Skin epidermis (tissue), 12 donors: Measurements from ENCODE around the gene LUM.

Source experiments
- H3K27ac ChIP-seq, 21 experiments: fragments of 200-600 bp; sonication (generic) in 11 of 21; one replicate each; pipeline ENCODE4 v1.5.0; 2020; ENCODE audit warnings: mild to moderate bottlenecking in 3 of 21, inconsistent platforms in 2 of 21, moderate library complexity in 2 of 21
- H3K4me3 ChIP-seq, 7 experiments: fragments of 200-600 bp; sonication (generic) in 2 of 7; one replicate each; pipeline ENCODE4 v1.5.0; 2020; ENCODE audit warnings: inconsistent platforms in 2 of 7, mild to moderate bottlenecking in 2 of 7, moderate library complexity in 1 of 7

LUM gene

DNA sequence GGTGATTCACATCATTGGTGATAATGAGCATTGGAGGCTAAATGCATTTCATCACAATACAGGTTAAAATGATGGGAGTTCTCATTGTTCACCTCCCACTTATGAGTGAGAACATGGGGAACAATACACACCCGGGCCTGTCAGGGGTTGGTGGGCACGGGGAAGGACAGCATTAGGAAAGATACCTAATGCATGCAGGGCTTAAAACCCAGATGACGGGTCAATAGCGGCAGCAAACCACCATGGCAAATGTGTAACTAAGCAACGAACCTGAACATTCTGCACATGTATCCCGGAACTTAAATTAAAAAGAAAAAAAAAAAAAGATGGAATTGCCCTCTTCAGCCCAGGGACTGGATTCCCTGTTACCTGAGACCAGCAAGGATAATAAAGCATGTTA, 2.3 kb upstream of the LUM start:
- Histone ChIP-seq H3K4me3 (no peak overlapping the region), H3K27ac (peak overlapping the region in 1 of 21 experiments; percentile 21)

DNA sequence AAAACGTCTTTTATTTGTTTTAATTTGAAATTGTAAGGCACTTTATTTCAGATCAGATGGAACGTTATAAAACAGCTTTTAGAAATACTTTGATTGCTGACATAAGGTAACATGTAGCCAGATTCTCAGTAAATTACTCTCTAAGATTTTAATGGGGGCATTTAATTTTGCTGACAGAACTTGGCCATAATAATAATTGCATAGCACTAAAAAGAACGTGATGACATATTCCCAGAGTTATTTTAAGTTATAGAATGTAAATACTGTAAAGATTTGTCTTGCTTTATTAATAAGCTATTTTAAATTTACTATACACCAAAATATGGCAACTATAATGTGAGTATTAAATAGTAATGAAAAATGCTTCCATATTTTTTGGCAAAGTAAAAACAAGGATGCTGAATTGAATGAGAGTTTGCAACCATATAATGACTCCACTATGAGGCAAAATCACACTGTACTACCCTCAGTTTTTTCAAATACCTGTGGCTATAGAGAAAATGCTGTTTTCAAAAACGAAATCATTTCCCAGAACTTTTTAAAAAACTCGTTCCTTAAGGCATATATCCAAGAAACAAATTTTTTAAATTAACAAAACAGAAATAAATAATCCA, 876 bp downstream of the LUM start:
- Histone ChIP-seq H3K27ac (peak overlapping the region in 12 of 21 experiments; percentile 18 to 80 (median 62)), H3K4me3 (peak overlapping the region in 6 of 7 experiments; percentile 4 to 30 (median 21))

DNA sequence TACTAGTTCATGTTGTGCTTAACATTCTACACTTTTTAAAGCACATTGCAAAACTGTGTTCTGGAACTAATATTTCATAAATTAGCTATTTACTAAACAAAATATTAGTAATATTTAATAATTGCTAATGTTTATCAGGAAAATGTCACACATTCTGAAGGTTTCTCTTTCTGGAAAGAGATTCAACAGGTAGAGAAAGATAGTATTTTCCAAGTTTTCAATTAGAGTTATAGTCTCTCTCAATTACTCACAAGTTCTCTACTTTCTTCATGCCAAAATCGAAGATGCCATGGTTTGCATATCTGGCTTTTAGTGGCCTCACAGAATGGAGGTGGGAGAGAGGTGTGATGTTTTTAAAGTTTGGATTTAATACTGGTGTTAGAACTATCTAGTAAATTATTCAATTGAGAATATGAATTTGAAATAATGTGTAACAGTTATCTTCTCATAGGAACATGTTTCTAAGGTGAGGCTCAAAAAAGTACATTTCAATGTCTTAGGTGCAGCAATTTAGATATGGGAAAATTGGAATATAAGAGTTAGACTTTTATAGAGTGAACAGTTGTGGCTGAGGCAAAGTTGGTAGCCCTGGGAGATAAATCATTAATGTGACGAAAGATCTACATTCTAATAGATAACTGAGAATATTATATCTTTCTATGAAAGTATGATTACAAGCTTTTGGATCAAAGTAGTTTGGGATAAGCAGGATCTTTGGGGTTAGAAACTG, 1.5 kb downstream of the LUM start:
- peak overlapping the region in 6 of 7 experiments; percentile 4 to 30 (median 21) for H3K4me3 ChIP-seq
- H3K27ac ChIP-seq, result peak overlapping the region in 12 of 21 experiments; percentile 18 to 80 (median 60)

DNA sequence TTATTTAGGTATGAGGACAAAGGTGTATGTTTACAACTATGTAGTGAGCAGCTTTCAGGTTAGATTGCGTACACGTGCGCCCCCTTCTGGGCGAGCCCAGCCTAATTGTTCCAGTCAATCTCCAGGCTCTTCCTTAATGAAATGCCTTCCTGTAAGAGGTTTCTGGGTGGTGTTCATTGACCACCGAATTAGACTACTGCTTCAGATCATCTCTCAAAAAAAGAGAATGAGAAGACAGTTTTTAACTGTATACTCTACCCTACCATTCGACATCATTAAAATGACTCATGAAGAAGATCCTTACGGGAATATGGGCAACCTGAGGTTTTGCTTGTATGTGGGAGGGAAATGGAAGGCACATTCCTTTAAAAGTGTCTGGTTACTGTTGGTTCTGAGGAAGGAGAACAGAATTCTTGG, 2.1 kb downstream of the LUM start:
- Histone ChIP-seq H3K27ac (peak overlapping the region in 10 of 21 experiments; percentile 18 to 80 (median 60)), H3K4me3 (peak overlapping the region in 5 of 7 experiments; percentile 0 to 22 (median 13))

DNA sequence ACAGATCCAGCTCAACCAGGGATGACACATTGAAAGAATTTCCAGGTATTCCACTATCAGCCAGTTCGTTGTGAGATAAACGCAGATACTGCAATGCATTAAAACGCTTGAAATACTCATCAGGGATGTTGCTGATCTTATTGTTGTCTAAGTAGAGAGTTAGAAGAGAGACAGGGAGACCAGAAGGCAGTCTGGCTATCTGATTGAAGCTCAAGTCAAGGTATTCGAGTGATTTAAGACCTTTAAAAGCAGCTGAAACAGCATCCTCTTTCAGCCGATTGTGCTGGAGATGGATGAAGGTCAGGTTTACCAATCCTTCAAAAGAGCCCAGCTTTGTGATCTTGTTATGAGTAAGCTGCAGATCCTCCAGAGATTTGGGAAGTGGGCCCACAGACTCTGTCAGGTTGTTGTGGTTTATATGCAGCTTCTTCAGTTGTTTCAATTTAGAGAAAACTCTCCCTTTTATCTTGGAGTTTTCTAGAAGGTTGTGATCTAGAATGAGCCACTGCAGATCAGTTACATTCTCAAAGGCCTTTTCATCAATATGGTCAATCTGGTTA, 3.0 kb downstream of the LUM start:
- peak overlapping the region in 2 of 7 experiments; percentile 0 to 22 for H3K4me3 ChIP-seq
- H3K27ac ChIP-seq, result peak overlapping the region in 3 of 21 experiments; percentile 59 to 80 (median 61)

DNA sequence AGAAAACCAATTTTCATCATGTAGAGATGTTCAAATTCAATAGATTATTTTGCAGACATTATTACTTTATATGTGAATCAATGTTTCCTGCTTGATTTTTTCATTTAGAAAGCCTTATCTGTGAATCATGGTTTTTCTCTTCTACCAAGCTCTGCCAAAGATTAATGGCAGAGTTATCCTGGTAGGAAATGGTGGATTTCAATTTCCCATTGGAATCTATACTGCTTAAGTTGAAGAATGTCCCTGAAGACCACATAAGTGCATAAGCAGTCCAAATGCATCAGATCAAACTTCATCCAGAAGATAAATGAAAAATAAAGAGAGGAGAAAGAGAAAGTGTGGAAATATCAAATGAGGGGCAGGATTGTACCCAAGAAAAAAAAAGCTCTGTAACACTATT, 5.0 kb downstream of the LUM start:
- H3K4me3 ChIP-seq, result no peak overlapping the region
- H3K27ac ChIP-seq, result peak overlapping the region in 3 of 21 experiments; percentile 11 to 62 (median 48)

DNA sequence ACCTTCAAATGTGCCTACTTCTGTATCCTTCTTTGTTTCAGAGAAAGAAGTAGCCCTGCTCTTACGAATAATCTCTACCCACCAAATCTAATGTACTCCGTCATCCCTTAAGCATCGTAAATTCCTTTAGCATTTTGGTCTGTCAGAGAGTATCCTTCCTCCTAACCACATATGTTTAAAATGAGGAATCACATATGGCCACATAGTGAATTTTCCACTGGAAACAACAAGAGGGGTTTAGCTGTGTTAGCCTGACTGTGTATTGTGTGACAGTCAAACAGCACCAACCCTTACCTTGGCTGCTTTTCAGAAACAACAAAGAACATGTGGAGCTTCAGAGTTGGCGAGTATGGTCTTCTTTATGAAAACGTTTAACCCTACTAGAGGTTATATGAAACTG, 5.5 kb downstream of the LUM start:
- H3K4me3 ChIP-seq, result peak overlapping the region in 2 of 7 experiments; percentile 3 to 13

DNA sequence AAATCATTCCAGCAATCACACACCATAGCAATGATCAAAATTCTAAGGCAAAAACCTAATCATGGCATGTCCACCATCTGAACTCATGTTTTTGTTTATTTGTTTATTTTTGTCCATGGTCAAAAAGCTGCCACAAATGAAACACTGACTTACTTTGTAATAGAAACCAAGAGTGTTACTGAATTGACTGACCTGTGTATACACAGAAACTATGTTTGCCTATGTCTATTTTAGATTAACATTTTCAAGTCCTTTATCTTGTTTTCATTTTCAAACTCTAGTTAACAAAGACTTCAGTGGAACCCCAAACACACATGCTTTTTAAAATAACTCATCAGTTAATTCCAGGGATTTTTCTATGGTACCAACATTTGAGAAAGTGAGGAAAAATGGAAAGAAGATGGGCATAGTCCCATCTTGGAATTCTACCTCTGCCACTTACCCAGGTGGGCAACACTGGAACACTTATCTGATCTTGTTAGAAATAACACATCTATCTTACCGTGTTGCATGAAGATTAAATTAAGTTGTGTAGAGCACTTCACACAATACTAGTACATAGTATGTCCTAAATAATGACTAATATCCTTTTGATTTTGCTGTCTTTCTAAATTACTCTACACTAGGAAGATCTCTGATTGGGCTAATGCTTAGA, 6.4 kb downstream of the LUM start:
- peak overlapping the region in 1 of 7 experiments; percentile 3 for H3K4me3 ChIP-seq
- H3K27ac ChIP-seq, result peak overlapping the region in 3 of 21 experiments; percentile 18 to 62 (median 36)

More for the DNA sequence above, 5.5 kb downstream of the LUM start:
- H3K27ac ChIP-seq, result peak overlapping the region in 4 of 21 experiments; percentile 18 to 62 (median 42)

DNA sequence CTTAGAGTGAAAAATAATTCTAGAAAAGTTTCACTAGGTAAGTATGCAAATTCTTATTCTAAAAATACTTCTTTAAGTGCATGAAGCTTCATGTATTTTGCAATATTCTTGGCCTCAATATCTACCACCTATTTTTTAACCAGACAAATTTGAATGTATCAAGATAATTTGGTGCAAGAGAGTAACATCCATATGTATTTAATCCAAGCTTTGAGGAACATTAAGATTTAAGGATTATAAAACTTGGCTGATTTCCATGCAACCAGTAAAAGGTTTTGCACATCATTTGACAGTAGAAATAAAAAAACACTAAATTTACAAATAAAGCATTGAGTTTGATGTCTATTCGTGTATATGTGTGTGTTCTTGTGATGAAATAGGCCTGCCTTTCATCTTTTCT, 7.7 kb downstream of the LUM start:
- Histone ChIP-seq H3K4me3 (no peak overlapping the region), H3K27ac (no peak overlapping the region)

DNA sequence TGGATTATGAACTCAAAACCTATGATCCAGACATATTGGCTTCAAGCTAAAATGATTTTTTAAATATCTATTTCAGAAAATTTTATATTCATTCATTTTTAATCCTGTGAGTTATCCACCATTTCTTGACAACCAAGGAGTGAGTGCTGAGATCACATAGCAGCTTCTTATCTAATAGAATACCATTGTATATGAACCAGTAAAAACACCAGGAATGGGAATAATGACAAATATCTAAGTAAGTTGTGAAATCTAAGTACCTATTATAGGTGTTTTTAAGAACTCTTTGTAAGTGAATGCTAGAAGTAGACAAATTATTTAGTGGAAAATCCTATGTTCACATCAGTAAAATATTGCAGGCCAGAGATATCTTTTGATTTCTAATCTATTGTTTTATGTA, 8.2 kb downstream of the LUM start:
- no peak overlapping the region for H3K4me3 ChIP-seq
- no peak overlapping the region for H3K27ac ChIP-seq

DNA sequence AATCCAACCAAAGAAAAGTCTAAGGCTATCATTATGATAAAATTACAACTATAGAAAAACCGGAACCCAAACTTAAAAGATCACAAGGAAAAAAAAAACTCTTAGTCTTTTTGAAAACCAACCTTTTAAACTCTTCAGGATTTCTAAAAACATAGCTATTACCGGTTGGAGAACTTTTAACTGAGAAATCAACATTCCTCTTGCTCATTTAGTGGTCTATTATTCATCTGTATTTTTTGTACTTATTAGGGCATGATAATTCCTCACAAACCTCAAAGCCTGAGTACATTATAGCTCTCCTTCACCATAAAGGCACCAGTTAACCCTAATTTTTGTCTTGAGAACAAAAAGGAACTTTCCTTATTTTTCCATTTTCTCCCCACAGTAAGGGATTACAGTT, 10.4 kb downstream of the LUM start:
- Histone ChIP-seq H3K4me3 (no peak overlapping the region), H3K27ac (peak overlapping the region in 2 of 21 experiments; percentile 9 to 59)

DNA sequence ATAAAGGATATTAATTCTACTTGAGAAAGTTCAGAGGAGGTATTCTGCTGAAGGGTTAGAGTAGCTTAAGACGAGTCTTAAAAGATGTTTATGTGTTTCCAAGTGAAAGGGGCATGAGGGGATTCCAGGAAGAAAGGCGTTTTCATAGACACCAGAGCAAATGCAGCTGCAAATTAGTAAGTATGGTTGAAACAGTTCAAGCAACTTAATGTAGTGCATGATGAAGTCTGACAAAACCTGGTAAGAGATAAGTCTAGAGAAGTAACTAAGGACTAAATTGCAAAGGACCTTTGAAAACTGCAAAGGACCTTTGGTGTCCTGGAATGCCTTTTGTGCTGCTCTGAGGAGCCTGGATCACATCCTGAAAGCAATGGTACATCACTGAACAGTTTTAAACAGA, 11.5 kb downstream of the LUM start:
- peak overlapping the region in 2 of 21 experiments; percentile 59 to 63 for H3K27ac ChIP-seq

DNA sequence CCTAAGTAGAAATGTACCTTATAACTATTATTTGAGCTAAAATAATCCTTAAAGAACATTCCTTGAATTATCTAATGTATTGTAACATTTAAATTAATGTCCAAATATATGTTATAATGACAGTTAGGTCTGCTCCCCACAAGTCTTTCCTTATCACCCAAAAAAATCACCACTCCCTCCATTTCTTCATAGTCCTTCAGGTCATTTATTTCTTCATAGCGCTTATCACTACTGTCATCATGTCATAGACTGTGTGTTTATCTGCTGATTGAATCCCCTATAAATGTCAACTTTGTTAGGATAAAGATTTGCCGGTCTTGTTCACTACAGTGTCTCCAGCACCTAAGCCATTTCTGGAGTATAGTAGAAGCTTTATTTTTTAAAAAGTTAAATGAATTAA, 12.0 kb downstream of the LUM start:
- Histone ChIP-seq H3K4me3 (no peak overlapping the region), H3K27ac (peak overlapping the region in 4 of 21 experiments; percentile 5 to 63 (median 39))

More for the DNA sequence above, 11.5 kb downstream of the LUM start:
- no peak overlapping the region for H3K4me3 ChIP-seq

DNA sequence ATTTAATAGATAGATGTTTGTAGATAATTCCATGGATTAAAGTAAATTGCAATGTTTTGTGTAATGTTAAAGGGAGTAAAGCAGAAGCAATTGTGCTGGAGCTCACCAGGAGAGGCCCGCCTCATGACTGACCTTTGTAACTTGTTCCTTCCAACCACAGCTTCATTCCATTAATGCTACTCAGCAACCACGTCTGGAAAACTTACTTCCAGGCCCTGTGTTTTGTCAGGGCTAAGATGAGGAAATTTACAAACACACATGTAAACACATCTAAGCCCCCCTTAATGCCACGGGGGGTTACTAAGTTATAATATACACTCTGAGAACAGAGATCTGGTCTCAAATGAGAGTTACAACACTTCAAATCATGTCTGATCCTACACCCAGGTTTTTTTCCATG, 12.4 kb downstream of the LUM start:
- H3K4me3 ChIP-seq, result no peak overlapping the region
- H3K27ac ChIP-seq, result peak overlapping the region in 5 of 21 experiments; percentile 5 to 63 (median 25)

DNA sequence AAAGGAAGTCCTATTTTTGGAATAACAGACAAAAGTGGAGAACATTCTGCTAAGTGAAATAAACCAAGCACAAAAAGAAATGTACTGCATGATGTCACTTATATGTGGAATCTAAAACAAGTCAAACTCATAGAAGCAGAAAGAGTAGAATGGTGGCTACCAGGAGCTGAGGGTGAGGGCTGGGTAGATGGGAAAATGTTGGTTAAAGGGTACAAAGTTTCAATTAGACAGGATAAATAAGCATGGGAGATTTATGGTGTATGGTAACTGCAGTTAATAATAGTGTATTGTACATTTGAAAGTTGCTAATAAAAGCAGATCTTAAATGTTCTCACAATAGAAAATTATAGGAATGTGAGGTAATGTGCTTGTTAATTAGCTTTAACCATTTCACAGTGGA, 12.8 kb downstream of the LUM start:
- Histone ChIP-seq H3K27ac (peak overlapping the region in 3 of 21 experiments; percentile 25 to 59 (median 41)), H3K4me3 (no peak overlapping the region)

DNA sequence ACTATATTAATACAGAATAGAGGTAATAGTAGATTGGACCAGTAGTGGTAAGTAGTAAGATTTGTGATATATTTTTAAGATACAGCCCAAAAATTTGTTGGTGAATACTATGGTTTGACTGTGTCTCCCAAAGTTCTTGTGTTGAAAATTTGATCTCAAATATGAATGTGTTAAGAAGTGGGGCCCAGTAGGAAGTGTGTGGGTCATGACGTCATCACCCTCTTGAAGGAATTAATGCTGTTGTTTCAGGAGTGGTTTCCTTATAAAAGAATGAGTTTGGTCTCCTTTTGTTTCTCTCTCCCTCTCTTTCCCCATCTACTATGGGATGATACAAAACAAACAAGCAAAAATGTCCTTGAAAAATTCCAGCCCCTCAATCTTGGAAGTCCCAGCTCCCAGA, 16.3 kb downstream of the LUM start:
- Histone ChIP-seq H3K27ac (no peak overlapping the region), H3K4me3 (no peak overlapping the region)

DNA sequence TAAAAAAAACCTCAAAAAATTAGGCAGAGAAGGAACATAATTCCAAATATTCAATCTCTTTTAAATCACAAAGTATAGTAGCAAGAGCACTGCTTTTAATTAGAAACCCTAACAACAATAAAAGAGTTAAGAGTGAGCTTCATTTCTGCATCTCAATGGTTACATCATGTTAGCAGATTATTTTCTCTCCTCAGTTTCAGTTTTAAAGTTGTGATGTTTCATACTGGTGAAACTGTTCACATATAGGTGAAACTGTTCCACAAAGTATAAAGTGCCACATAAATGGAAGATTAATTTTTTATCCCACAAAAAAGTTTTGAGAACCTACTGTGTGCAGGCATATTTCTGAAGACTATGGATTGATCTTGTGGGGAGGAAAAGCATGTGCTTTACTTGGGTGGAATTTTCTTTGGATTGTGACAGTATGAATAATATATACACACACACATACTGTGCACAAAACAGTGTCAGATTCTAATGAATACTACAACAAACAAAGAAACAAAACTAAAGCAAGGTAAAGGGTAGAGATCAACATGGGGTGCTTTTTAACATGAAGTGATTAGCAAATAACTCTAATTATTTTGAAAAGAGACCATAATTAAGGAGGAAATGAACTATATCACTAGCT, 17.1 kb downstream of the LUM start:
- Histone ChIP-seq H3K4me3 (no peak overlapping the region), H3K27ac (no peak overlapping the region)

DNA sequence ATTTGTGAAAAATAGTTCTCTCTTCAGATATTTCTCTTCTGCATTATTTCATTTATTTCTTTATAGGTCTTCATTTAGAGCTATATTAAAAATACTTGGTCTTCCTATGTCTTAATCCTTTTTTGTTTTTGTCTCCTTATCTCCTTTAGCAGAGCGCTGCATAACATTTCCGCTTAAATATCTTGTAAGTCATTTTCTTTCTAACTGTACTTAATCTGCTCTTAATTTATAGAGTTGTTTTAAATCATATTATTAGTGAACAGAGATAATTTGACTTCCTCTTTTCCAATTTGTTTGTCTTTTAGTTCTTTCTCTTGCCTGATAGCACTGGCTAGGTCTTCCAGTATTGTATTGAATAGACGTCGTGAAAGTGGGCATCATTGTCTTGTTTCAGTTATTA, 18.0 kb downstream of the LUM start:
- Histone ChIP-seq H3K27ac (no peak overlapping the region), H3K4me3 (no peak overlapping the region)

DNA sequence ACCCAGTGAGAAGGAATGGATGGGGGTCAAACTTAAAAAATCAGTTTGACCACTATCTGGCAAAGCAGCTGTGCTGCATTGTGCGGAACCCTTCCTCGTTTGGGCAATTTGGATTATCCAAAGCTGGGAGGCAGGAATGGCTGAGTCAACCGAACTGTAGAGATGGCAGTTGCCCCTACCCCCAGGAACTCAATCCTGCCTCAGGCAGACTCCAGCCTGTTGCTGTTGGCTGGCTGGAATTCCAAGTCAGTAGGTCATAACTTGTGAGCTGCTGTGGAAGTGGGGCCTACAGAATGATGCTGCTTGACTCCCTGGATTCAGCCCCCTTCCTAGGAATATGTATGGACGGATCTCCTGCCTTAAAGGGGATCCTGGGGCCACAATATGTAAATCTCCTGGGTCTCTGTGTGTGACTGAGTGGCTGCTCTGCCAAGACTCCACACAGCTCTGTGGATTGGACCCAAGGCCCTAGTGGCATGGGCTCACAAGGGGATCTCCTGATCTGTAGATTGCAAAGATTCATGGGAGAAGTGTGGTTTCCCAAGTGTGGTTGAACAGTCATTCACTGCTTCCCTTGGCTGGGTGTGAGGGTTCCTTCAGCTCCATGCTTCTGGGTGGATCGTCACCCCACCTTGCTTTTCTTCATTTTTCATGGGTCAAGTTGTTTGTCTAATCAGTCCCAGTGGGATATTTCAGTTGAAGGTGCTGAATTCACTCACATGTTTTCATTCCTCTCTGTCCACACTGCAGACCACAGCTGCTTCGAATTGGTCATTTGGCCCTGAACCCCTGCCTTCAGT, 19.2 kb downstream of the LUM start:
- no peak overlapping the region for H3K4me3 ChIP-seq

More for the DNA sequence above, 19.2 kb downstream of the LUM start:
- H3K27ac ChIP-seq, result no peak overlapping the region
